Gastrocnemius medialis (tissue), 4 donors: Measurements from ENCODE around the gene ZNF571. TPM values are rescaled to one million over a fixed set of nuclear protein-coding genes. Genes with fewer than 3 reads are reported as not detected.

Experiments used
- ATAC-seq, 2 donors: fragments of 150-250 bp; one replicate each; pipeline ENCODE4 v1.9.1; 2016
- DNase-seq, 2 donors: peaks; one replicate each; pipeline ENCODE4 v3.0.0-alpha.2; 2019
- H3K27ac ChIP-seq, 4 donors: fragments of 200-600 bp; sonication (generic); 1 replicate in 1 of 4; 2 replicates in 3 of 4; pipeline ENCODE4 v1.5.1; 2016 to 2018; ENCODE audit warnings: mild to moderate bottlenecking in 2 of 4, moderate library complexity in 1 of 4
- H3K27me3 ChIP-seq, 3 donors: fragments of 200-600 bp; sonication (generic) in 2 of 3; 1 replicate in 1 of 3; 2 replicates in 2 of 3; pipeline versions ENCODE4 v1.5.1 to v1.6.0; 2016 to 2019; ENCODE audit warnings: mild to moderate bottlenecking in 1 of 3, moderate library complexity in 1 of 3
- H3K36me3 ChIP-seq, 2 donors: fragments of 200-600 bp; sonication (generic) in 1 of 2; one replicate each; pipeline ENCODE4 v1.5.1; 2017 to 2018
- H3K4me1 ChIP-seq, 2 donors: fragments of 200-600 bp; sonication (generic) in 1 of 2; one replicate each; pipeline ENCODE4 v1.5.1; 2016 to 2017; ENCODE audit warnings: mild to moderate bottlenecking in 2 of 2
- H3K4me3 ChIP-seq, 4 donors: fragments of 200-600 bp; sonication (generic) in 3 of 4; 1 replicate in 1 of 4; 2 replicates in 3 of 4; pipeline ENCODE4 v1.5.1; 2016 to 2019; ENCODE audit warnings: mild to moderate bottlenecking in 2 of 4
- H3K9me3 ChIP-seq, 3 donors: fragments of 200-600 bp; sonication (generic) in 2 of 3; 1 replicate in 1 of 3; 2 replicates in 2 of 3; pipeline ENCODE4 v1.5.1; 2016 to 2019
- POLR2A ChIP-seq, 2 donors: fragments of 450-650 bp; IDR thresholded peaks; one replicate each; pipeline ENCODE4 v1.6.1; 2017; ENCODE audit warnings: antibody characterized with exemption in 2 of 2, mild to moderate bottlenecking in 2 of 2, moderate library complexity in 2 of 2
- in situ Hi-C, 4 donors: fragments of 200-750 bp; cut with MboI; loops; one replicate each; pipeline versions ENCODE4 v1.15.0 to v1.8.0; 2017; ENCODE audit warnings: low sequenced_read_pairs in 4 of 4
- intact Hi-C: fragments of 100-400 bp; cut with DNase I; formaldehyde crosslinking; loops from one replicate; pipeline ENCODE4 v1.15.1; 2023; ENCODE audit warnings: low total_unique reads
- total RNA-seq, 4 donors: library from RNA; depleted of rRNA; stranded (reverse); fragments of >200 nt; gene quantifications; one replicate each; pipeline versions ENCODE4 v1.1.0 to v1.2.3, GENCODE V29; 2016
- TF ChIP-seq, protein P1 (sequence below), 5 experiments: fragments of 450-650 bp in 3 of 5; fragments of 200-600 bp in 2 of 5; sonication (generic) in 2 of 5; IDR thresholded peaks in 4 of 5; conservative IDR thresholded peaks in 1 of 5; 1 replicate in 4 of 5; 2 replicates in 1 of 5; pipeline ENCODE4 v1.5.1; 2016 to 2019; ENCODE audit warnings: antibody characterized with exemption in 5 of 5, mild to moderate bottlenecking in 3 of 5, moderate library complexity in 3 of 5

ZNF571 gene
- total RNA-seq, result 1 to 10 TPM; 1.5 to 2.5 (median 1.8) TPM

DNA sequence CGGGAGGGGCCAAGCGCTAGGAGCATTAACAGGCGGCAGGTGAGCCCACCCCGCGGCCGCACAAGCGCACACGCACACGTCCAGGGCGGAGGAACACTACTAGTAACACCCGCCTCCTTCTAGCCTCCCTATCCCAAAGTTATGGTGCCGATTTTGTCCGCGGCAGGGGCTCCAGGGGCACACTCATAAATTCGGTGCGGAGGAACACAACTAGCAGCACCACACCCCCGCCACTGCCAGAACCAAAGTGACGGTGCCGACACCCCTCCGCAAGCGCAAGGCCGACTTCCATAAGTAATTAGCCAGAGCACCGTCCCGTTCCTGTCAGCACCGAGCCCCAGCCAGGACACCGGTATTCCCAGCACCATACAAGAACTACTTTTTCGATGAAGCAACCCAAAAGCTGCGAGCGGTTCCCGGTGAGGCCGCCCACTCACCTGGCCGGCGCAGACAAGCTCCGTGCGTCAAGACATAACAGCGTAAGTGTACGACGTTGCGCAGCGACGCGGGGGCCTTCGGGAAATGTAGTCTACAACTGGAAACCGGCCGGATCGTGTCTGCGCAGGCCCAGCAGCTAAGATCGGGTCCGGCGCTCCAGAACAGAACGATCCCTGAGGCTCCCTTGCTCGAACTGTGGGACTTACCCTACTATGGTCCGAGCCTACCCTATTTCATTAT, at the start of gene ZNF571, which contains the start of gene ZNF540:
TSS of gene ZNF571 (minus strand) at position 489 of the 678 bp plus-strand sequence. CDS start 8,116 bp downstream, outside the sequence.
TSS of gene ZNF540 (plus strand) at position 573 of the 678 bp plus-strand sequence. CDS start 3,572 bp downstream, outside the sequence.
- TF ChIP-seq, protein P1, sequence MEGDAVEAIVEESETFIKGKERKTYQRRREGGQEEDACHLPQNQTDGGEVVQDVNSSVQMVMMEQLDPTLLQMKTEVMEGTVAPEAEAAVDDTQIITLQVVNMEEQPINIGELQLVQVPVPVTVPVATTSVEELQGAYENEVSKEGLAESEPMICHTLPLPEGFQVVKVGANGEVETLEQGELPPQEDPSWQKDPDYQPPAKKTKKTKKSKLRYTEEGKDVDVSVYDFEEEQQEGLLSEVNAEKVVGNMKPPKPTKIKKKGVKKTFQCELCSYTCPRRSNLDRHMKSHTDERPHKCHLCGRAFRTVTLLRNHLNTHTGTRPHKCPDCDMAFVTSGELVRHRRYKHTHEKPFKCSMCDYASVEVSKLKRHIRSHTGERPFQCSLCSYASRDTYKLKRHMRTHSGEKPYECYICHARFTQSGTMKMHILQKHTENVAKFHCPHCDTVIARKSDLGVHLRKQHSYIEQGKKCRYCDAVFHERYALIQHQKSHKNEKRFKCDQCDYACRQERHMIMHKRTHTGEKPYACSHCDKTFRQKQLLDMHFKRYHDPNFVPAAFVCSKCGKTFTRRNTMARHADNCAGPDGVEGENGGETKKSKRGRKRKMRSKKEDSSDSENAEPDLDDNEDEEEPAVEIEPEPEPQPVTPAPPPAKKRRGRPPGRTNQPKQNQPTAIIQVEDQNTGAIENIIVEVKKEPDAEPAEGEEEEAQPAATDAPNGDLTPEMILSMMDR (IDR thresholded peaks at IDR 0.05 in 4 of 5, conservative IDR thresholded peaks at IDR 0.05 in 1 of 5), result no peak
- peak; percentile 61 to 63 for TF ChIP-seq POLR2A (IDR thresholded peaks at IDR 0.05)
- peaks cover 17 to 19% of the 10 kb centered on the region in 2 donors for H3K4me1 ChIP-seq
- in situ Hi-C loops, result no loop called here
- DNase-seq (peak; percentile 85 to 89), ATAC-seq (peak; percentile 98 to 99)
- peaks cover 0 to 11% (median 0%) of the 10 kb centered on the region in 3 donors for H3K9me3 ChIP-seq
- H3K27me3 ChIP-seq, result no peaks in the 10 kb centered on the region
- H3K36me3 ChIP-seq, result peaks cover 4 to 29% of the 10 kb centered on the region in 2 donors
- H3K27ac ChIP-seq, result peak within 1 kb of the TSS; percentile 87 to 95 (median 90)
- intact Hi-C loops, result loop anchor here (1.0 to 10.0 kb wide), 8 partner anchors 61 to 740 kb away; partner anchors contain the start of genes ZFP30, ZNF345, ZNF383 and ZNF527
- peak within 1 kb of the TSS; percentile 78 to 95 (median 86) for H3K4me3 ChIP-seq

DNA sequence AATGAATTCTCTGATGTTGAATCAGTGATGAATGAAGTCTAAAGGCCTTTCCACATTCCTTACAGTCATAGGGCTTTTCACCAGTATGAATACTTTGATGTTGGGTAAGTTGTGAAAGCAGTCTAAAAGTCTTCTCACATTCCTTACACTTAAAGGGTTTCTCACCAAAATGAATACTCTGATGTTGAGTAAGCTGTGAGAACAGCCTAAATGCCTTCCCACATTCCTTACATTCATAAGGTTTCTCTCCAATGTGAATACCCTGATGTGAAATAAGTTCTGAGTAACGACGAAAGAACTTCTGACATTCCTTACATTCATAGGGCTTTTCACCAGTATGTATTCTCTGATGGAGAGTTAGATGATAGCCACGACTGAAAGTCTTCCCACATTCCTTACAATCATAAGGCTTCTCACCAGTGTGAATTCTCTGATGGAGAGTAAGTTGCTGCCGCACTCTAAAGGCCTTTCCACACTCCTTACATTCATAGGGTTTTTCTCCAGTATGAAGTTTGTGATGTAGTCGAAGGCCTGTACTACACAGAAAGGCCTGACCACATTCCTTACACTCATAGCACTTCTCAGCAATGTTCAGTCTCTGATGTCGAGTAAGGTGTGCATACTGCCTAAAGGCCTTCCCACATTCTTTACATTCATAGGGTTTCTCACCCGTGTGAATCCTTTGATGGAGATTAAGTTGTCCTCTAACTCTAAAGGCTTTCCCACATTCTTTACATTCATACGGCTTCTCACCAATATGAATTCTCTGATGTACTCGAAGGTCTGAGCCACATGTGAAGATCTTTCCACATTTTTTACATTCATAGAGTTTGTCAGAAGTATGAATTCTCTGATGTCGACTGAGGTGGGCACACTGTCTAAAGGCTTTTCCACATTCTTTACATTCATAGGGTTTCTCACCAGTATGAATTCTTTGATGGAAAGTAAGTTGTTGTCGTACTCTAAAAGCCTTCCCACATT, 40.8 kb upstream of the ZNF571 start:
- DNase-seq (no peak), ATAC-seq (no peak)
- in situ Hi-C loops, result no loop called here
- intact Hi-C loops, result no loop called here
- peak overlapping the region in 1 of 4 donors; percentile 27 for H3K4me3 ChIP-seq
- no peaks in the 10 kb centered on the region for H3K27me3 ChIP-seq
- H3K9me3 ChIP-seq, result peaks cover 12 to 67% (median 19%) of the 10 kb centered on the region in 3 donors
- TF ChIP-seq POLR2A (IDR thresholded peaks at IDR 0.05), result no peak
- TF ChIP-seq, protein P1 (IDR thresholded peaks at IDR 0.05 in 4 of 5, conservative IDR thresholded peaks at IDR 0.05 in 1 of 5), result no peak
- H3K4me1 ChIP-seq, result no peaks in the 10 kb centered on the region
- H3K27ac ChIP-seq, result no peak overlapping the region
- peaks cover 22 to 69% of the 10 kb centered on the region in 2 donors for H3K36me3 ChIP-seq

DNA sequence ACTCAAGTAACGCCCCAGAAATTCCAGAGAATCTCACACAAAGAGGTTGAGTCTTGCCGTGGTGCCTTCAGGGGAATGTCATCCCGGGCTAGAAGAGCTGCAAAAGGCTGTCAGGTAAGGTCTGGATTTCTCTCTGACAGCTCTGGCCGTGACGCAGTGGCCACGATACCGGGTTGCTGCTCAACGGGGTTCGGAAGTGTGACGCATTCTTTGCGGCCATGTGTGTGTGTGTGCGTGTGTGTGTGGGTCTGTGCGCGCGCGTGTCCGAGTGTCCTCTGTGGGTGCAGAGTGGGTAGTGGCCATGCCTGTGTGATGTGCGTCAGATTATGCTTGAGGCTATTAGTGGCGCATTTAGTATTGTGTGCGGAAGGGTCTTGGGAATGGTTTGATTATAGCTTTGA, 390 bp upstream of the ZNF571 start:
- intact Hi-C loops, result loop anchor here (1.0 to 10.0 kb wide), 8 partner anchors 60 to 740 kb away; partner anchors contain the start of genes ZFP30, ZNF345, ZNF383 and ZNF527
- peak overlapping the region; percentile 78 to 95 (median 86) for H3K4me3 ChIP-seq
- H3K27ac ChIP-seq, result peak overlapping the region; percentile 87 to 95 (median 90)
- H3K36me3 ChIP-seq, result peaks cover 7 to 34% of the 10 kb centered on the region in 2 donors
- ATAC-seq (peak; percentile 57 to 66), DNase-seq (peak; percentile 16 to 57)
- in situ Hi-C loops, result no loop called here
- no peak for TF ChIP-seq POLR2A (IDR thresholded peaks at IDR 0.05)
- TF ChIP-seq, protein P1 (IDR thresholded peaks at IDR 0.05 in 4 of 5, conservative IDR thresholded peaks at IDR 0.05 in 1 of 5), result no peak
- no peaks in the 10 kb centered on the region for H3K27me3 ChIP-seq
- peaks cover 17 to 19% of the 10 kb centered on the region in 2 donors for H3K4me1 ChIP-seq
- H3K9me3 ChIP-seq, result peaks cover 0 to 11% (median 0%) of the 10 kb centered on the region in 3 donors

DNA sequence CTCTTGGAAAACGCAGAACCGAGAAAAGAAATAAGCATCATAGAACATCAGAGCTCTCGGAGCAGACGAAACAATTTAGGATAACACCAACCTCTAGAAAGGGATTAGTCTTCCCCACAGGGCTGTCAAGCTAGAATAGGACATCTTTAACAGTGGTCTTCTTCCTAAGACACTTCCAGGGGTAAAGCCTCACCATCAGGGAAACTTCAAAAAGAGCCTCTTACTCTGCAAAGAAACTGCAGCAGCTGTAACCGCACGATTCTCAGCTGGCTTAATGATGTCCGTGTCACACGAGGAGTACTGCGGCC, 642 bp downstream of the ZNF571 start:
- no peak for TF ChIP-seq POLR2A (IDR thresholded peaks at IDR 0.05)
- TF ChIP-seq, protein P1 (IDR thresholded peaks at IDR 0.05 in 4 of 5, conservative IDR thresholded peaks at IDR 0.05 in 1 of 5), result no peak
- H3K27me3 ChIP-seq, result no peaks in the 10 kb centered on the region
- peaks cover 17 to 19% of the 10 kb centered on the region in 2 donors for H3K4me1 ChIP-seq
- ATAC-seq, result no peak
- H3K27ac ChIP-seq, result peak overlapping the region; percentile 87 to 95 (median 90)
- peak overlapping the region; percentile 78 to 95 (median 86) for H3K4me3 ChIP-seq
- intact Hi-C loops, result loop anchor here (1.0 to 10.0 kb wide), 8 partner anchors 61 to 739 kb away; partner anchors contain the start of genes ZFP30, ZNF345, ZNF383 and ZNF527
- DNase-seq, result no peak
- peaks cover 4 to 25% of the 10 kb centered on the region in 2 donors for H3K36me3 ChIP-seq
- peaks cover 0 to 11% (median 0%) of the 10 kb centered on the region in 3 donors for H3K9me3 ChIP-seq
- in situ Hi-C loops, result no loop called here
